ENCODE measurements around the gene PHF5A.
A peak's percentile ranks its signal among the peaks of the same experiment; 100 is the strongest.
"Not testable (repeated sequence)": the region's sequence is repeated elsewhere in the genome, so short reads cannot be mapped to it uniquely, and the experiment has no call there.

The PHF5A gene

GRCh38 chr22:41446639-41447434, 21.7 kb downstream of the PHF5A start, which contains the start of gene TOB2:
TOB2 (minus strand) TSS chr22:41446801; CDS start chr22:41437345, 9,456 bp downstream.
- DNase-seq, result peak; percentile 96

- DNase-seq, result no peak
Measured at GRCh38 chr22:41446057-41446501, 22.4 kb downstream of the PHF5A start.

DNA sequence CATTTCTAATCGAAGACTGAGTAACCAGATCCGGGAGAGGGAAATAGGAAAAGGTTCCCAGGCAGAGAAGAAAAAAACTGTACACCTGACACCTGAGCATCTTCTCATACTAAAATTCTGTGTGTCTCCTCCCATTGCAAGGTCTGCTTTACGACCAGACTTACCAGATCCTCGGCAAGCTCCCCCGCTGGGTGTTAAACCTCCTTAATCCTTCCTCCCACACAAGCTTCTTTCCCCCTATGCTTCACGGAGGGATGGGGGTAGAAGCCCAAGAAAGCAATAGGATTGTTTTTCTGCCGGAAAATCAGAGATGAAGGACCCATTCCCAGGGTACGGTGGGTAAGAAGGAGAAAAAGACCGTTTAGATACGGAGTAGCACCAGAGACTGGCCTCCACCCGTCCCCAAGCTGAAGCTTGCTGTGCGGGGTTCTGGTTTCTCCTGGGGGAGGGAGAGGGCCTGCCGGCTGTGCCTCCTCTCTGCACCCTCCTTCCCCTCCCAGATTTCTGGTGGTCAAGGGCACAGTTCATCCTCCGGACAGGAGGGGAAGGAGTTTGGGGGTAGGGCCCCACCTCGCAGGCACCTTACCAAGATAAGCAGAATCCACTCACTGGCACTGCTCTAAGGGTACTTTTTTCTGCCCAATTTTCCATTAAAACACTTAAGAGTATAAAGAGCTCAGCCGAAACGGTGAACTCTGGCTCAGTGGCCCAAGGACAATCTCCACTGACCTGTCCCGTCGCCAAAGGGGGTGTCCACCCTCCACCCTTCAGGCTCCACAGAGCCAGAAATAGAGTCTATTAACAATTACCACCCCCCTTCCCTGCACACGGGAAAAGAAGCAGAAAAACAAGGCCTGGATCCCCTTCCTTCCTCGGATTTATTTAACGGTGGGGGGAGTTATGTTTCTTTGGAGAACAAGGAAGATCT, 23.1 kb downstream of the PHF5A start:
- peak; percentile 43 for DNase-seq

DNA sequence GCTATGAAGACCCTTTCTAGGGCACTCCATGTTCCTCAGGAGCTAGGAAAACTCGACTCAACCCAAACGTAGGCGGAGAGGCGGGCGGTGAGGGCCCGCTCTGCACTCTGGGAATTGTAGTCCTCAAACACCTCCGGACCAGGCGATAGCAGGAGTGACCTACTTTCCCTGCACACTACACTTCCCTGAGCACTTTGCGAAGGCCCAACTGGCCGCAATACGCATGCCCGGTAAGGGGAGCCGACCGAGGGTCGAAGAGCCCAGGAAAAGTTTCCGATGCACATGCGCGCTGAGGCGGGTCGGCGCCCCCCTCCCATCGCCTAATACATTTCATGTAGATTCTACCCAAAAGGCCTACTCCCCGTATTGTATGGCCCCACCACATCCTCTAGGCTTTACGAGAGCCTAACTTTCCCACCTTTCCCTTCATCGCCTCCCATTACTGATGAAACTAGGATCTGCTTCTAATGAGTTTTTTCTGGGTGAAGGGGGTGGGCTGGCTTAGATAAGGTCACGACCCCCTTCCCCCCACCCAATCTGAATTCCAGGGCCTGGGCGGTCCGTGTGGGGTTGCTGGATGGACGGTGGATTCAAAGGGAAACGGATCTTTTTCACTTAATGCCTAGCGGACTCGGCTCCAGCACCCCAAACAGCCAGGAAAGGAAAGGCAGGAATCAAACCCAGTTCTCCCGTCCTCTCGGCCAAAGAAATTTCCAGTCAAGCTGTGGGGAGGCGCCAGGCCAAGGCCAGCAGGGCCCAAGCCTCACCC, 23.9 kb downstream of the PHF5A start:
- peak; percentile 91 for DNase-seq

DNA sequence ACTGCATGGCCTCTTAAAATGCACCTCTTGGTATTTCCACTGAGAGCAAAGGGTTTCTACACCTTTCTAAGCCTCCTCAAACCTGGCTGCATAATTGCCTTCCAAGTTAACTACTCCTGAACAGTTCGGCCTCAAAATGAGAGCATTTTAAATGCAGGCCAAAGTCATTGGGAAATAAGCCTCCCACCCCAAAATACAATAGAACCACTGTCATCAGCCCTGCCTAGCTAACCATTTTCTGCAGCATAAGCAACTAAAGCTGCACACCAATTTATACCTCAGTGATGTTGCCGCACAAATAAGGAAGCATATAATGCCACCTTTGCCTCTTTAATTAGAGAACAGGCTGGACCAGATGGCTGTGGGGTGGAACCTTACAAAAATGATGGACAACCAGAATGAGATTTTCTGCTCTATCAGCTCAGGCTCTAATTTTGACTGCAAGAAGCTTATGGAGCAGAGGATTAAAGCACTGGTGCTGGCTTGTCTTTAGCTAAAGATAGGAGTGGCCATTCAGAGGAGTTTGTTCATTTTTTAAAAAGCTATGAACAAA, 26.2 kb downstream of the PHF5A start:
- DNase-seq, result no peak

DNA sequence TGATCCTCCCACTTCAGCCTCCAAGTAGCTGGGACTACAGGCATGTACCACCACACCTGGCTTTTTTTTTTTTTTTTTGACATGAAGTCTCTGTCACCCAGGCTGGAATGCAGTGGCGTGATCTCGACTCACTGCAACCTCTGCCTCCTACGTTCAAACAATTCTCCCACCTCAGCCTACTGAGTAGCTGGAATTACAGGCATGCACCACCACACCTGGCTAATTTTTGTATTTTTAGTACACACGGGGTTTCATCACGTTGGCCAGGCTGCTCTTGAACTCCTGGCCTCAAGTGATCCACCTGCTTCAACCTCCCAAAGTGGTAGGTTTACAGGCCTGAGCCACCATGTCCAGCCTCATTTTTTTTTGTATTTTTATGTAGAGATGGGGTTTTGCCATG, 28.0 kb downstream of the PHF5A start:
- DNase-seq, result not testable (repeated sequence)

DNA sequence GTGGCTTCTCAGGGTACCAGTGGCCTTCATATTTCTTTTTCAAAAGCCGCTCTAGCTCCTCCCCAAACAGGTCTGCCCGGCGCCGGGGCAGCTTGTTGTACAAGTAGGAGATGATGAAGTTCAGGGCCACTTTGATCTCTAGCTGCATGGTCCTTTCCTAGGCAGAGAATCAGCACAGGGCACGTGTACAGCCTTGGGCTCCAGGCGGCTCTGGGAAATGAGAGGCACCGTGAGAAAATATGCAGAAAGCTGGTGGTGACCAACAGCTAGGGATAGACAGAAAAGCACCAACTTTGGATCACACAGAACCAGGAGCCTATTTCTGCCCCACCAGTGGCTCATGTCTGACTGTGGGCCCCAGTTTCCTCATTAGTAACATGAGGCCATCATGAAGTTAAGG, 31.3 kb downstream of the PHF5A start:
- no peak for DNase-seq

DNA sequence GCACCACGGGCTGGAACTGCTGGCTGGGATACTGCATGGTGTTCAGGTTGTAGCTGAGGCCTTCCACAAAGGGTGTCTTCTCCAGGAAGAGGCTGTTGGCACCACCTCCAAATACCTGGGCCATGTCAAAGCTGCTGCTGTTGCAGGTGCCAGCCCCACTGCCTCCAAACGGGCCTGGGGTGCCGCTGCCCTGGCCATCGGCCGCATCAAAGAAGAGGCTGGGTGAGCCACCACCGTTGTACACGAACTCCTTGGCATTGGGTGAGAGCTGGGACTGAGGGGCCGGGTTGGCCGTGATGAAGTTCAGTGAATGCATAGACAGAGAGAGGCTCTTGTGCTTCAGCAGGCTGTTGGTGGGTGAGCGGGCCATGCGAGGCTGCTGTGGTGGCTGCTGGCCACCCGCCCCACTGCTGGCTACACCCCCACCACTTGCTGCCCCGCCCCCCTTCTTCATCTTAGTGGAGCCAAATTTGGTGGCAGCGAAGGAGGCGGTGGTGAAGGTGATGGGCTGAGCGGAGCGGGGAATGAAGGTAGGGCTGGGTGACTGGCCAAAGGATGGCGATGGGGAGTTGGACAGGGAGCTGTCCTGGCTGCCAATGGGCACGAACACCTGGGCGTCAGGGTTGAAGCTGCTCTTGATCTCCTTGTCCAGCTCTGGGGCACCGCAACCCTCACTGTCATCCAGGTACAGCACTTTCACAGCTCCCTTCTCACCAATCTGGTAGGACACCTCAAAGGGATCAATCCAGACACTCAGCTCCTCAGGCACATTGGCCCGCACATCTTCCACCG, 32.0 kb downstream of the PHF5A start:
- DNase-seq, result no peak

DNA sequence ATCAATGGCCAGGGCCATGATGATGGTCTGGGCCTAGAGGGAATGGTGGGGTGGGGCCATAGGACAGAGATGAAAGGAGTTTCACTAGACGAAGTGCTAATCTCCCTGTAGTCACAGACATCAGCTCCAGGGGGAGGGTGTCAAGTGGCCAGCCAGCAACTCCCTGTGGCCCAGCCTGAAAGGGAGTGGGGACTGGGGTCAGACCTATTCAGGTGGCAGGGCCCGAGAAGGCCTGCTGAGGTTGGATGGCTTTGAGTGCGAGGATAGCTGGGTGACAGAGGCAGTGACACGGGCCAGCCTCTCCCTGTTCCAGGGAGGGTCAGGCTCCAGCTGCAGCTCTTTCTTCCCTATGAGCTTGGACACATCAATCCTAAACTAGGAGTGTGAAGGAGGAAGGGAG, 32.9 kb downstream of the PHF5A start:
- DNase-seq, result no peak

DNA sequence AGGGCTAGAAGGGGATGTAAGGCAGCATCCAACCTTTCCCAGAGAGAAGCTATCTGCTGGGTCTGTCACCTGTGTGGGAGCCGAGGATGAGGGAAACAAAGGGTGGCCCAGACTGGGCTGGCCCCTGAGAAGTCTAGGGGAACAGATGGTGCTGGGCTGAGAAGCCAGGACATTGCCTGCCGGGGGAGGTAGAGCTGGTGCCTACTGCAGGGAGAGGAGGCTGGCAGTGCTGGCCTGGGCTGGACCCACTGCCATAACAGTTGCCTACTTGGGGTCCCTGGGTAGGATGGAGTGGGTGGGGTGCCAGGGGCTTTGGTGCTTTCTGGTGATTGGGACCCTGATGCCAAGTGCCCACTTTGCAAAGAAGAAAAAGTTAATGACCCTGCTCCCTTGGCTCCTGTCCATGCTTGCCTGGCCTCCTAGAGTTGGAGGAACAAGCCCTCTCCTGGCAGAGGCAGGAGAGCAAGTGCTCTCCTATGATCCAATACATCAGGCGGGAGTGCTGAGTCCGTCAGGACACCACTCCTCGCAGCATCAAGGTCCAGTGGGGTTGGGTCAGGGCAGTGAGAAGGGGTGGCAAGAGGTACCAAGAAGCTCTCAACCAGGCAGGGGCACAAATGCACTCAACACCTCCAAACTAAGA, 34.0 kb downstream of the PHF5A start:
- not testable (repeated sequence) for DNase-seq

DNA sequence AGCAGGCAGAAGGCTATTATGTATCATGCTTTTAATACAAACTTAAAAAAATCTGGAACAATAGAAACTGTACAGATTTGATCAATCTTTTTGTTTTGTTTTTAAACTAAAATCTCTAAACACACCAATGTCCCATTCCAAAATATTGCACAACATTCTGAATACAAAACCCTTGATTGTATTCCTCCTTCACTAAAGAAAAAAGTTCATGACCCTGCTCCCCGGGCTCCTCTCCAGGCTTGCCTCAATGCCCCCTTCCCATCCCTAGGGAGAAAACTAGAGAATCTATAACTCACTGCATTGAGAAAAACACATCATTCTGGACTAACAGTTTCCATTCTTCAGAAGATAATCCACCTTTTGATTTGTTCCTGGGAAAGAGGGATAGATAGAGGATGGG, 35.0 kb downstream of the PHF5A start:
- DNase-seq, result not testable (repeated sequence)

DNA sequence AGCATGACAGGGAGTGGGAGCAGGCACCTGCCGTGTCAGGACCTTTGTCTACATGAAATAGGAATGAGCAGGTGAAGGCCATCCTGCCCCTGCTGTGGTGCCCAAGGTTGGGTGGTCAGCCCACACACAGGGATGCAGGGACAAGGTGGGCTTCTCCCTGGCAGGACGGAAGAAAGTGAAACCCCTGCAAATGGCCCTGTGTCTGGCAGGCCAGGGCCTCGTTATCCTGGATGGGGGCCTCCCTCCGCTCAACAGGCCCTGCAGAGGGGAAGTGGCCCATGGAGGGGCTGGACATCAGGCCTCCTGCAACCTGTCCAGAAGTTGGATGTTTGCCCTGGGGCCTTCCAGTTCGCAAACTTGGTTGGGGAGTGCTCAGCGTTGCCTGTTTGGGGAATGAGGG, 36.8 kb downstream of the PHF5A start:
- DNase-seq, result no peak

DNA sequence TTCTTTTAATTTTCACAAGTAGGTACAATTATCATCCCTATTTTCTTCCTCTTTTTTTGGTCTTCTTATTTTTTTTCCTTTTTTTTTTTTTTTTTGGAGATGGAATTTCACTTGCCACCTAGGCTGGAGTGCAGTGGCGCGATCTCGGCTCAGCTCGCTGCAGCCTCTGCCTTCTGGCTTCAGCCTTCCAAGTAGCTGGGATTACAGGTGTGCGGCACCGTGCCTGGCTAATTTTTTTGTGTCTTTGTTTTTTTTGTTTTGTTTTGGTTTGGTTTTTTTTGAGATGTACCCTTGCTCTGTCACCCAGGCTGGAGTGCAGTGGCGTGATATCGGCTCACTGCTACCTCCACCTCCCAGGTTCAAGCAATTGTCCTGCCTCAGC, 38.5 kb downstream of the PHF5A start:
- DNase-seq, result no peak

GRCh38 chr22:41429232-41429950, 39.1 kb downstream of the PHF5A start:
- no peak for DNase-seq

GRCh38 chr22:41425660-41426365, 42.7 kb downstream of the PHF5A start:
- peak; percentile 63 for DNase-seq

DNA sequence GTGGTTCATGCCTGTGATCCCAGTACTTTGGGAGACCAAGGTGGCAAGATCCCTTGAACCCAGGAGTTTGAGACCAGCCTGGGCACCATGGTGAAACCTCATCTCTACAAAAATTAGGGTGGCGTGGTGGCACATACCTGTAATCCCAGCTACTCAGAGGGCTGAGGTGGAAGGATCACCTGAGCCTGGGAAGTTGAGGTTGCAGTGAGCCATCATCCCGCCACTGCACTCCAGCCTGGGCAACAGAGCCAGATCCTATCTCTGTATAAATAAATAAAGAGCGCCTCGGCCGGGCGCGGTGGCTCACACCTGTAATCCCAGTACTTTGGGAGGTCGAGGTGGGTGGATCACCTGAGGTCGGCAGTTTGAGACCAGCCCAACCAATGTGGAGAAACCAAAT, 49.8 kb downstream of the PHF5A start:
- no peak for DNase-seq

GRCh38 chr22:41417622-41418390, 50.7 kb downstream of the PHF5A start:
- DNase-seq, result no peak

GRCh38 chr22:41415554-41415953, 52.9 kb downstream of the PHF5A start:
- DNase-seq, result no peak
